K562 (cell line): ENCODE measurements around the gene ZNF692. TPM values are rescaled to one million over a fixed set of nuclear protein-coding genes. Genes with fewer than 3 reads are reported as not detected.
A peak's percentile ranks its signal among the peaks of the same experiment; 100 is the strongest.

Experiments used
- ATAC-seq: fragments of 200-7000 bp; cut with Tn5 transposase; 3 replicates; pipeline ENCODE4 v1.9.1; 2020; ENCODE audit warnings: moderate library complexity
- BruUV-seq: library from RNA; stranded (reverse); fragments of 400-500 nt; replicated peaks from 2 replicates; lab custom pipeline; 2021; lab: Mats Ljungman, UMichigan
- CTCF ChIA-PET: fragments of 300-600 bp; formaldehyde crosslinking; extraction: SDS; loops from one replicate; lab custom pipeline; 2021; ENCODE audit warnings: low intra/inter-chr PET ratio; lab: Yijun Ruan, JAX
- POLR2A ChIA-PET: fragments of 300-600, 350-650 bp; sonication (Branson Sonifier 250); formaldehyde crosslinking; extraction: SDS; loops from one replicate; lab custom pipeline; 2021; ENCODE audit warnings: antibody characterized with exemption, inconsistent platforms; lab: Yijun Ruan, JAX
- DNase-seq, 4 experiments: peaks; one replicate each; pipeline versions ENCODE4 v3.0.0 to v3.0.0-alpha.2; 2011 to 2018; ENCODE audit warnings: low spot score in 3 of 4, mixed read lengths in 3 of 4; ENCODE audit errors: extremely low read depth in 1 of 4
- FAIRE-seq: peaks from 2 replicates; lab custom pipeline; 2011; peaks lifted over from hg19 to GRCh38; lab: Jason Lieb, UNC
- H2AFZ ChIP-seq: 2 replicates; pipeline ENCODE4 v1.6.0; 2011; ENCODE audit warnings: low read depth, low read length, control low read depth, inconsistent platforms
- H3K27ac ChIP-seq: fragments of 200-600 bp; 3 replicates; pipeline ENCODE4 v1.8.0; 2011; ENCODE audit warnings: low read depth, mild to moderate bottlenecking, control low read depth, inconsistent platforms, low read length, moderate library complexity, mixed read lengths; ENCODE audit errors: extremely low read depth
- H3K27me3 ChIP-seq, 2 experiments: fragments of 300-600 bp in 1 of 2; 2 replicates in 1 of 2; 3 replicates in 1 of 2; pipeline versions ENCODE4 v1.6.0 to v1.8.0; 2011; ENCODE audit warnings: inconsistent platforms in 2 of 2, low read length in 2 of 2, mild to moderate bottlenecking in 1 of 2, mixed read lengths in 1 of 2, moderate library complexity in 1 of 2; ENCODE audit not compliant: control insufficient read depth in 2 of 2, insufficient read depth in 2 of 2
- H3K36me3 ChIP-seq: fragments of 300-600 bp; 3 replicates; pipeline ENCODE4 v1.8.0; 2011; ENCODE audit warnings: mild to moderate bottlenecking, low read length, inconsistent platforms; ENCODE audit not compliant: control insufficient read depth, insufficient read depth
- H3K4me1 ChIP-seq, 2 experiments: fragments of 200-600 bp in 1 of 2; replicated peaks in 1 of 2; 2 replicates in 1 of 2; 3 replicates in 1 of 2; pipeline versions ENCODE4 v1.5.1 to v1.8.0; 2011; ENCODE audit warnings: inconsistent platforms in 2 of 2, low read length in 2 of 2, mild to moderate bottlenecking in 1 of 2, mixed read lengths in 1 of 2, moderate library complexity in 1 of 2; ENCODE audit not compliant: control insufficient read depth in 2 of 2, insufficient read depth in 2 of 2
- H3K4me2 ChIP-seq: 2 replicates; pipeline ENCODE4 v1.6.1; 2011; ENCODE audit warnings: low read length, control low read depth, inconsistent platforms, mixed read lengths; ENCODE audit not compliant: insufficient read depth
- H3K4me3 ChIP-seq: fragments of 200-600 bp; sonication (generic), shearing (Covaris generic); 2 replicates; pipeline ENCODE4 v1.5.1; 2016; ENCODE audit warnings: control low read depth, inconsistent platforms
- H3K79me2 ChIP-seq: fragments of 200-600 bp; 3 replicates; pipeline ENCODE4 v1.8.0; 2011; ENCODE audit warnings: low read length, inconsistent platforms; ENCODE audit not compliant: control insufficient read depth, insufficient read depth
- H3K9ac ChIP-seq, 2 experiments: 2 replicates each; pipeline versions ENCODE4 v1.6.0 to v1.6.1; 2011; ENCODE audit warnings: low read depth in 2 of 2, low read length in 2 of 2, control low read depth in 1 of 2, inconsistent platforms in 1 of 2, mild to moderate bottlenecking in 1 of 2, mixed read lengths in 1 of 2; ENCODE audit not compliant: insufficient read depth in 1 of 2
- H3K9me1 ChIP-seq: one replicate; pipeline ENCODE4 v1.6.0; 2011; ENCODE audit warnings: inconsistent platforms, mild to moderate bottlenecking, low read length, moderate library complexity; ENCODE audit not compliant: control insufficient read depth, insufficient read depth
- H3K9me3 ChIP-seq: replicated peaks from 2 replicates; pipeline ENCODE4 v1.5.1; 2011; ENCODE audit warnings: low read depth, low read length, inconsistent platforms; ENCODE audit not compliant: control insufficient read depth, insufficient read depth
- H4K20me1 ChIP-seq: replicated peaks from 2 replicates; pipeline ENCODE4 v1.6.1; 2011; ENCODE audit warnings: low read length, inconsistent platforms, mixed read lengths; ENCODE audit not compliant: control insufficient read depth, insufficient read depth
- EP300 ChIP-seq: IDR thresholded peaks from 2 replicates; pipeline ENCODE4 v1.6.1; 2012; ENCODE audit warnings: low read length, improper control_type of control experiment
- HNRNPUL1 ChIP-seq: fragments of 200-400 bp; formaldehyde crosslinking; IDR thresholded peaks from 2 replicates; pipeline ENCODE4 v1.6.1; 2017; ENCODE audit warnings: low read length
- NFYB ChIP-seq: IDR thresholded peaks from 2 replicates; pipeline ENCODE4 v1.6.1; 2011; ENCODE audit warnings: mild to moderate bottlenecking, moderate library complexity; ENCODE audit not compliant: insufficient read length; ENCODE audit errors: extremely low read depth
- NR1H2 ChIP-seq: sonication (generic); formaldehyde crosslinking; IDR thresholded peaks from 2 replicates; pipeline ENCODE4 v1.4.0; 2020; ENCODE audit warnings: mild to moderate bottlenecking, missing genetic modification reagents
- ZNF232 ChIP-seq: sonication (generic); formaldehyde crosslinking; IDR thresholded peaks from 2 replicates; pipeline ENCODE4 v1.8.0; 2022; ENCODE audit warnings: mild to moderate bottlenecking, missing genetic modification reagents
- ZNF511 ChIP-seq: sonication (generic); formaldehyde crosslinking; IDR thresholded peaks from 2 replicates; pipeline ENCODE4 v1.8.0; 2022; ENCODE audit warnings: mild to moderate bottlenecking, missing genetic modification reagents
- WGBS: fragments of 100-300 bp; shearing (Covaris generic); methylation state at CpG from one replicate; pipeline ENCODE4 v1.1.6; 2016; ENCODE audit warnings: low coverage, mixed read lengths; ENCODE audit not compliant: insufficient coverage; ENCODE audit errors: missing lambda C conversion rate; 5-methylcytosine and 5-hydroxymethylcytosine counted together
- in situ Hi-C: fragments of 300-500 bp; cut with MboI; formaldehyde crosslinking; loops from 4 replicates; pipeline ENCODE4 v1.15.0; 2018; ENCODE audit warnings: inconsistent platforms, mixed read lengths
- intact Hi-C: fragments of 100-400 bp; cut with micrococcal nuclease; formaldehyde crosslinking; loops from 2 replicates; pipeline ENCODE4 v1.14.2; 2022
- polyA plus RNA-seq, 8 experiments: library from polyadenylated mRNA; depleted of rRNA in 4 of 8; stranded (reverse) in 5 of 8; unstranded in 3 of 8; fragments of >200 nt; fragmentation: Nextera tagmentation in 2 of 8; fragmentation: Illumina TruSeq in 1 of 8; extraction: Ambion mirVana in 2 of 8; extraction: Trizol in 1 of 8; gene quantifications; 2 replicates each; pipeline versions ENCODE4 v1.2.1 to v1.2.3, GENCODE V29; 2011 to 2014; ENCODE audit warnings: inconsistent platforms in 1 of 8, missing spikeins in 1 of 8
- total RNA-seq, 7 experiments: library from RNA; depleted of rRNA in 6 of 7; stranded (reverse); fragments of >200 nt in 6 of 7; fragmentation: Illumina TruSeq in 2 of 7; extraction: Trizol in 2 of 7; gene quantifications; 2 replicates each; pipeline versions ENCODE4 v1.2.1 to v1.2.3, GENCODE V29; 2011 to 2021; ENCODE audit warnings: low replicate concordance in 1 of 7

The ZNF692 gene
- total and polyA plus RNA-seq, 9 of the 15 experiments (the other 6 are each of a cell fraction or from before 2014, with no cell fraction given) = 8.4 to 143 (median 55.9) TPM

- peak overlapping the region; percentile 43 for H2AFZ ChIP-seq
- CTCF ChIA-PET = no interaction called here
- H3K79me2 ChIP-seq = no peaks in the 10 kb centered on the region
- H4K20me1 ChIP-seq = no peaks in the 10 kb centered on the region
- no peaks in the 10 kb centered on the region for H3K9me1 ChIP-seq
- no TSS peak for BruUV-seq
- no peaks in the 10 kb centered on the region for H3K9me3 ChIP-seq
- POLR2A ChIA-PET = interaction anchor here (0.6 to 0.9 kb wide), 2 partner anchors 8 to 9 kb away, joined by 3 read pairs; partner anchors contain the start of gene PGBD2
- no peaks in the 10 kb centered on the region for H3K36me3 ChIP-seq
- intact Hi-C loops (no loop called here), in situ Hi-C loops (no loop called here)
- H3K4me2 ChIP-seq = no peak overlapping the region
- ATAC-seq (peak; percentile 28; the same call in 1 of the 3 replicates), FAIRE-seq (no peak), DNase-seq (no peak)
- H3K27ac ChIP-seq = no peak overlapping the region
- 79% methylated on average over 9 of the region's 9 CpGs for WGBS
- H3K27me3 ChIP-seq = no peaks in the 10 kb centered on the region
- no peak overlapping the region for H3K4me3 ChIP-seq
- H3K9ac ChIP-seq = peak overlapping the region in 1 of 2 experiments; percentile 73; a peak in 2 of 4 replicates
- no peak for TF ChIP-seq ZNF232 (CRISPR knock-in tag)
- TF ChIP-seq ZNF511 = no peak
- no peak for TF ChIP-seq NR1H2 (CRISPR knock-in tag)
- TF ChIP-seq NFYB = no peak
- TF ChIP-seq EP300 = no peak
- no peak for TF ChIP-seq HNRNPUL1
- peaks cover 15 to 16% of the 10 kb centered on the region in 2 experiments; a peak in 3 of 5 replicates for H3K4me1 ChIP-seq
Measured at GRCh38 chr1:248897412-248898337, 38.8 kb upstream of the ZNF692 start.
